Measurements from ENCODE around the gene XRN2.

The XRN2 gene

GRCh38 chr20:21273755-21274386, 29.3 kb upstream of the XRN2 start:
- TF ChIP-seq MYC (IDR thresholded peaks at IDR 0.05; ENCODE audit: low read depth, low read length) (no peak), CTCF (IDR thresholded peaks at IDR 0.05; ENCODE audit: low read depth, low read length) (no peak)
- DNase-seq (ENCODE audit: low read depth) = no peak
- H3K4me3 ChIP-seq (ENCODE audit: low read depth, low read length) = no peak overlapping the region

GRCh38 chr20:21278829-21279228, 24.3 kb upstream of the XRN2 start:
- DNase-seq (ENCODE audit: low read depth) = no peak
- no peak overlapping the region for H3K4me3 ChIP-seq (ENCODE audit: low read depth, low read length)
- TF ChIP-seq POLR2A (IDR thresholded peaks at IDR 0.05; ENCODE audit: extremely low read depth, insufficient read length) (no peak), CTCF (IDR thresholded peaks at IDR 0.05; ENCODE audit: low read depth, low read length) (no peak), MAX (IDR thresholded peaks at IDR 0.05; ENCODE audit: low read depth, low read length) (no peak), MYC (IDR thresholded peaks at IDR 0.05; ENCODE audit: low read depth, low read length) (no peak)

GRCh38 chr20:21279706-21280521, 23.2 kb upstream of the XRN2 start:
- no peak for TF ChIP-seq POLR2A (IDR thresholded peaks at IDR 0.05; ENCODE audit: extremely low read depth, insufficient read length)
- no peak for TF ChIP-seq CTCF (IDR thresholded peaks at IDR 0.05; ENCODE audit: low read depth, low read length)
- TF ChIP-seq MAX (IDR thresholded peaks at IDR 0.05; ENCODE audit: low read depth, low read length) = no peak
- no peak for TF ChIP-seq MYC (IDR thresholded peaks at IDR 0.05; ENCODE audit: low read depth, low read length)
- DNase-seq (ENCODE audit: low read depth) = no peak
- H3K4me3 ChIP-seq (ENCODE audit: low read depth, low read length) = no peak overlapping the region

- no peak for DNase-seq (ENCODE audit: low read depth)
- TF ChIP-seq POLR2A (IDR thresholded peaks at IDR 0.05; ENCODE audit: extremely low read depth, insufficient read length) (no peak), CTCF (IDR thresholded peaks at IDR 0.05; ENCODE audit: low read depth, low read length) (no peak), MYC (IDR thresholded peaks at IDR 0.05; ENCODE audit: low read depth, low read length) (no peak), MAX (IDR thresholded peaks at IDR 0.05; ENCODE audit: low read depth, low read length) (no peak)
- H3K4me3 ChIP-seq (ENCODE audit: low read depth, low read length) = no peak overlapping the region
Observed at GRCh38 chr20:21280522-21281016, 22.6 kb upstream of the XRN2 start.

GRCh38 chr20:21286775-21287174, 16.4 kb upstream of the XRN2 start:
- TF ChIP-seq POLR2A (IDR thresholded peaks at IDR 0.05; ENCODE audit: extremely low read depth, insufficient read length) (no peak), CTCF (IDR thresholded peaks at IDR 0.05; ENCODE audit: low read depth, low read length) (no peak), MAX (IDR thresholded peaks at IDR 0.05; ENCODE audit: low read depth, low read length) (no peak), MYC (IDR thresholded peaks at IDR 0.05; ENCODE audit: low read depth, low read length) (no peak)
- DNase-seq (ENCODE audit: low read depth) = no peak

More at GRCh38 chr20:21286775-21287174, 16.4 kb upstream of the XRN2 start:
- H3K4me3 ChIP-seq (ENCODE audit: low read depth, low read length) = no peak overlapping the region

Measured in NB4 (cell line).